Nephron (organoid): ENCODE data around the gene SLC35C1.

ENCODE experiments used
- H3K27ac Mint-ChIP-seq, 3 experiments: 2 replicates each; pipeline ENCODE4 v1.8.0; 2020; ENCODE audit warnings: mixed read lengths in 3 of 3, mild to moderate bottlenecking in 2 of 3, moderate library complexity in 1 of 3
- H3K27me3 Mint-ChIP-seq: 2 replicates; pipeline ENCODE4 v1.8.0; 2021; ENCODE audit warnings: low read depth, mild to moderate bottlenecking, moderate library complexity, mixed read lengths
- H3K36me3 Mint-ChIP-seq: 2 replicates; pipeline ENCODE4 v1.8.0; 2020; ENCODE audit warnings: low read depth, mixed read lengths
- H3K4me1 Mint-ChIP-seq: 2 replicates; pipeline ENCODE4 v1.8.0; 2020; ENCODE audit warnings: mixed read lengths
- H3K4me3 Mint-ChIP-seq, 3 experiments: 2 replicates each; pipeline ENCODE4 v1.8.0; 2020; ENCODE audit warnings: mild to moderate bottlenecking in 3 of 3, mixed read lengths in 3 of 3, moderate library complexity in 2 of 3
- H3K9me3 Mint-ChIP-seq: 2 replicates; pipeline ENCODE4 v1.8.0; 2020; ENCODE audit warnings: mixed read lengths
- CTCF ChIP-seq, 3 experiments: fragments of 200-600 bp; sonication (generic); IDR thresholded peaks; one replicate each; pipeline ENCODE4 v1.5.0; 2021; ENCODE audit warnings: antibody characterized with exemption in 3 of 3; ENCODE audit not compliant: unreplicated experiment in 3 of 3

Gene SLC35C1

GRCh38 chr11:45794169-45794568 is 10.8 kb upstream of the SLC35C1 start:
- TF ChIP-seq CTCF (IDR thresholded peaks at IDR 0.05; ENCODE audit: unreplicated experiment in 3 of 3), result no peak
- H3K9me3 Mint-ChIP-seq, result no peaks in the 10 kb centered on the region
- no peak overlapping the region for H3K27ac Mint-ChIP-seq
- no peaks in the 10 kb centered on the region for H3K4me1 Mint-ChIP-seq
- no peak overlapping the region for H3K4me3 Mint-ChIP-seq
- peaks cover 18% of the 10 kb centered on the region for H3K27me3 Mint-ChIP-seq
- H3K36me3 Mint-ChIP-seq, result no peaks in the 10 kb centered on the region

GRCh38 chr11:45795379-45795778 is 9.6 kb upstream of the SLC35C1 start:
- Mint-ChIP-seq H3K4me1 (no peaks in the 10 kb centered on the region), H3K9me3 (no peaks in the 10 kb centered on the region), H3K27ac (no peak overlapping the region), H3K4me3 (no peak overlapping the region), H3K36me3 (no peaks in the 10 kb centered on the region), H3K27me3 (peaks cover 13% of the 10 kb centered on the region)
- no peak for TF ChIP-seq CTCF (IDR thresholded peaks at IDR 0.05; ENCODE audit: unreplicated experiment in 3 of 3)

- Mint-ChIP-seq H3K36me3 (no peaks in the 10 kb centered on the region), H3K27ac (no peak overlapping the region), H3K4me3 (no peak overlapping the region), H3K9me3 (no peaks in the 10 kb centered on the region), H3K27me3 (peaks cover 12% of the 10 kb centered on the region), H3K4me1 (no peaks in the 10 kb centered on the region)
- TF ChIP-seq CTCF (IDR thresholded peaks at IDR 0.05; ENCODE audit: unreplicated experiment in 3 of 3), result no peak
Measured at GRCh38 chr11:45796461-45796861, 8.5 kb upstream of the SLC35C1 start.

GRCh38 chr11:45798793-45799441 is 6.0 kb upstream of the SLC35C1 start:
- no peaks in the 10 kb centered on the region for H3K9me3 Mint-ChIP-seq
- H3K27ac Mint-ChIP-seq, result no peak overlapping the region
- peaks cover 6% of the 10 kb centered on the region for H3K27me3 Mint-ChIP-seq
- TF ChIP-seq CTCF (IDR thresholded peaks at IDR 0.05; ENCODE audit: unreplicated experiment in 3 of 3), result no peak
- H3K4me1 Mint-ChIP-seq, result no peaks in the 10 kb centered on the region
- no peak overlapping the region for H3K4me3 Mint-ChIP-seq
- H3K36me3 Mint-ChIP-seq, result no peaks in the 10 kb centered on the region

GRCh38 chr11:45799562-45799961 is 5.4 kb upstream of the SLC35C1 start:
- Mint-ChIP-seq H3K4me1 (no peaks in the 10 kb centered on the region), H3K4me3 (no peak overlapping the region), H3K27ac (no peak overlapping the region), H3K27me3 (no peaks in the 10 kb centered on the region), H3K36me3 (no peaks in the 10 kb centered on the region), H3K9me3 (no peaks in the 10 kb centered on the region)
- no peak for TF ChIP-seq CTCF (IDR thresholded peaks at IDR 0.05; ENCODE audit: unreplicated experiment in 3 of 3)

GRCh38 chr11:45800261-45800660 is 4.7 kb upstream of the SLC35C1 start:
- Mint-ChIP-seq H3K27me3 (no peaks in the 10 kb centered on the region), H3K4me1 (no peaks in the 10 kb centered on the region), H3K36me3 (no peaks in the 10 kb centered on the region), H3K4me3 (no peak overlapping the region), H3K27ac (no peak overlapping the region), H3K9me3 (no peaks in the 10 kb centered on the region)
- TF ChIP-seq CTCF (IDR thresholded peaks at IDR 0.05; ENCODE audit: unreplicated experiment in 3 of 3), result no peak
